GM12892 (cell line): Measurements from ENCODE around the gene REPIN1.

Experiments
- POLR2A ChIP-seq: IDR thresholded peaks from 2 replicates; pipeline ENCODE4 v1.6.1; 2011; ENCODE audit warnings: low read depth, low read length, control low read depth
- TAF1 ChIP-seq: IDR thresholded peaks from 2 replicates; pipeline ENCODE4 v1.6.1; 2011; ENCODE audit warnings: low read depth, mild to moderate bottlenecking, control low read depth, low read length, borderline replicate concordance

- no peak for TF ChIP-seq POLR2A
- TF ChIP-seq TAF1: no peak
Measured at GRCh38 chr7:150377196-150377595, 8.6 kb downstream of the REPIN1 start.
